ENCODE measurements around the gene SPAG4. TPM values are rescaled to one million over a fixed set of nuclear protein-coding genes. Genes with fewer than 3 reads are reported as not detected.

SPAG4 gene
- polyA plus RNA-seq, 1 donor (not counting 4 experiments of a cell fraction or from before 2014, with no cell fraction given) = 0.93 TPM

GRCh38 chr20:35592339-35592974, 23.2 kb upstream of the SPAG4 start:
- FAIRE-seq (no peak), DNase-seq (ENCODE audit: low read depth, low spot score) (no peak)
- Histone ChIP-seq H3K36me3 (ENCODE audit: control insufficient read depth in 2 of 2, extremely low read depth in 1 of 2, insufficient read depth in 2 of 2, low read length in 2 of 2) (no peaks in the 10 kb centered on the region), H3K27me3 (ENCODE audit: control insufficient read depth, extremely low read depth, insufficient read depth, low read length) (peaks cover 8% of the 10 kb centered on the region), H3K9me1 (ENCODE audit: control insufficient read depth, extremely low read depth, insufficient read depth, low read length) (no peaks in the 10 kb centered on the region), H3K4me3 (ENCODE audit: control insufficient read depth in 2 of 3, extremely low read depth in 1 of 3, insufficient read depth in 2 of 3, low read depth in 1 of 3, low read length in 3 of 3) (no peak overlapping the region), H3K9me3 (ENCODE audit: control insufficient read depth, low read depth, low read length) (no peaks in the 10 kb centered on the region), H3K4me1 (ENCODE audit: control insufficient read depth, extremely low read depth, insufficient read depth, low read length) (peaks cover 9% of the 10 kb centered on the region), H3K4me2 (ENCODE audit: control insufficient read depth, extremely low read depth, insufficient read depth, low read depth, low read length) (no peak overlapping the region), H2AFZ (ENCODE audit: control insufficient read depth, low read length) (no peak overlapping the region), H4K20me1 (ENCODE audit: control insufficient read depth, extremely low read depth, insufficient read depth, low read length) (no peaks in the 10 kb centered on the region), H3K27ac (ENCODE audit: control insufficient read depth, insufficient read depth, low read length) (no peak overlapping the region), H3K79me2 (ENCODE audit: control insufficient read depth, insufficient read depth, low read length) (no peaks in the 10 kb centered on the region), H3K9ac (ENCODE audit: control insufficient read depth, extremely low read depth, insufficient read depth, low read length) (no peak overlapping the region)
- dilution Hi-C loops (cut with MboI; ENCODE audit: extremely low pct_ligation_motif_present, low sequenced_read_pairs) = no loop called here
- no peak for TF ChIP-seq EZH2 (IDR thresholded peaks at IDR 0.05; ENCODE audit: low read length)

- Histone ChIP-seq H3K4me3 (ENCODE audit: control insufficient read depth in 2 of 3, extremely low read depth in 1 of 3, insufficient read depth in 2 of 3, low read depth in 1 of 3, low read length in 3 of 3) (no peak overlapping the region), H3K79me2 (ENCODE audit: control insufficient read depth, insufficient read depth, low read length) (no peaks in the 10 kb centered on the region), H3K9me1 (ENCODE audit: control insufficient read depth, extremely low read depth, insufficient read depth, low read length) (no peaks in the 10 kb centered on the region), H3K9ac (ENCODE audit: control insufficient read depth, extremely low read depth, insufficient read depth, low read length) (no peak overlapping the region), H4K20me1 (ENCODE audit: control insufficient read depth, extremely low read depth, insufficient read depth, low read length) (no peaks in the 10 kb centered on the region), H3K4me2 (ENCODE audit: control insufficient read depth, extremely low read depth, insufficient read depth, low read depth, low read length) (no peak overlapping the region), H3K4me1 (ENCODE audit: control insufficient read depth, extremely low read depth, insufficient read depth, low read length) (peaks cover 9% of the 10 kb centered on the region), H3K36me3 (ENCODE audit: control insufficient read depth in 2 of 2, extremely low read depth in 1 of 2, insufficient read depth in 2 of 2, low read length in 2 of 2) (no peaks in the 10 kb centered on the region), H2AFZ (ENCODE audit: control insufficient read depth, low read length) (no peak overlapping the region), H3K27ac (ENCODE audit: control insufficient read depth, insufficient read depth, low read length) (no peak overlapping the region), H3K27me3 (ENCODE audit: control insufficient read depth, extremely low read depth, insufficient read depth, low read length) (peaks cover 32% of the 10 kb centered on the region), H3K9me3 (ENCODE audit: control insufficient read depth, low read depth, low read length) (no peaks in the 10 kb centered on the region)
- dilution Hi-C loops (cut with MboI; ENCODE audit: extremely low pct_ligation_motif_present, low sequenced_read_pairs) = no loop called here
- FAIRE-seq (no peak), DNase-seq (ENCODE audit: low read depth, low spot score) (no peak)
- no peak for TF ChIP-seq EZH2 (IDR thresholded peaks at IDR 0.05; ENCODE audit: low read length)
- TF ChIP-seq CTCF (optimal IDR thresholded peaks at IDR 0.05 in 1 of 3, IDR thresholded peaks at IDR 0.05 in 1 of 3, conservative IDR thresholded peaks at IDR 0.05 in 1 of 3; ENCODE audit: extremely low read depth in 1 of 3, insufficient read depth in 2 of 3, low read length in 3 of 3) = no peak
Measured at GRCh38 chr20:35595456-35595855, 20.2 kb upstream of the SPAG4 start.

- DNase-seq (ENCODE audit: low read depth, low spot score) (no peak), FAIRE-seq (no peak)
- H2AFZ ChIP-seq (ENCODE audit: control insufficient read depth, low read length) = no peak overlapping the region
- H3K9ac ChIP-seq (ENCODE audit: control insufficient read depth, extremely low read depth, insufficient read depth, low read length) = no peak overlapping the region
- dilution Hi-C loops (cut with MboI; ENCODE audit: extremely low pct_ligation_motif_present, low sequenced_read_pairs) = no loop called here
- H3K4me1 ChIP-seq (ENCODE audit: control insufficient read depth, extremely low read depth, insufficient read depth, low read length) = peaks cover 10% of the 10 kb centered on the region
- H3K9me1 ChIP-seq (ENCODE audit: control insufficient read depth, extremely low read depth, insufficient read depth, low read length) = no peaks in the 10 kb centered on the region
- no peak overlapping the region for H3K27ac ChIP-seq (ENCODE audit: control insufficient read depth, insufficient read depth, low read length)
- H3K36me3 ChIP-seq (ENCODE audit: control insufficient read depth in 2 of 2, extremely low read depth in 1 of 2, insufficient read depth in 2 of 2, low read length in 2 of 2) = no peaks in the 10 kb centered on the region
- no peaks in the 10 kb centered on the region for H3K79me2 ChIP-seq (ENCODE audit: control insufficient read depth, insufficient read depth, low read length)
- TF ChIP-seq CTCF (optimal IDR thresholded peaks at IDR 0.05 in 1 of 3, IDR thresholded peaks at IDR 0.05 in 1 of 3, conservative IDR thresholded peaks at IDR 0.05 in 1 of 3; ENCODE audit: extremely low read depth in 1 of 3, insufficient read depth in 2 of 3, low read length in 3 of 3) (no peak), EZH2 (IDR thresholded peaks at IDR 0.05; ENCODE audit: low read length) (no peak)
- H4K20me1 ChIP-seq (ENCODE audit: control insufficient read depth, extremely low read depth, insufficient read depth, low read length) = no peaks in the 10 kb centered on the region
- H3K4me3 ChIP-seq (ENCODE audit: control insufficient read depth in 2 of 3, extremely low read depth in 1 of 3, insufficient read depth in 2 of 3, low read depth in 1 of 3, low read length in 3 of 3) = no peak overlapping the region
- no peak overlapping the region for H3K4me2 ChIP-seq (ENCODE audit: control insufficient read depth, extremely low read depth, insufficient read depth, low read depth, low read length)
- H3K9me3 ChIP-seq (ENCODE audit: control insufficient read depth, low read depth, low read length) = no peaks in the 10 kb centered on the region
- H3K27me3 ChIP-seq (ENCODE audit: control insufficient read depth, extremely low read depth, insufficient read depth, low read length) = peaks cover 36% of the 10 kb centered on the region
Measured at GRCh38 chr20:35595901-35596300, 19.7 kb upstream of the SPAG4 start.
